Panc1 (cell line): Measurements from ENCODE around the gene B3GALT4.

Experiments
- CTCF ChIP-seq: fragments of 450-650 bp; IDR thresholded peaks from 2 replicates; pipeline ENCODE4 v1.5.1; 2017; ENCODE audit warnings: mild to moderate bottlenecking
- POLR2AphosphoS5 ChIP-seq: IDR thresholded peaks from 2 replicates; pipeline ENCODE4 v1.6.1; 2012; ENCODE audit warnings: mild to moderate bottlenecking, low read depth, low read length, moderate library complexity
- REST ChIP-seq, 2 experiments: IDR thresholded peaks; 2 replicates each; pipeline ENCODE4 v1.6.1; 2011 to 2012; ENCODE audit warnings: low read depth in 2 of 2, control low read depth in 1 of 2, low read length in 1 of 2, mild to moderate bottlenecking in 1 of 2, moderate library complexity in 1 of 2; ENCODE audit not compliant: insufficient read depth in 1 of 2

- TF ChIP-seq CTCF (no peak), POLR2AphosphoS5 (no peak), REST (IDR thresholded peaks at IDR 0.05; ENCODE audit: insufficient read depth in 1 of 2, low read depth in 2 of 2, low read length in 1 of 2) (no peak)
These were observed 25.0 kb downstream of the B3GALT4 start for GRCh38 chr6:33301877-33302276.
